ENCODE measurements around the gene PTPRM.

DNA sequence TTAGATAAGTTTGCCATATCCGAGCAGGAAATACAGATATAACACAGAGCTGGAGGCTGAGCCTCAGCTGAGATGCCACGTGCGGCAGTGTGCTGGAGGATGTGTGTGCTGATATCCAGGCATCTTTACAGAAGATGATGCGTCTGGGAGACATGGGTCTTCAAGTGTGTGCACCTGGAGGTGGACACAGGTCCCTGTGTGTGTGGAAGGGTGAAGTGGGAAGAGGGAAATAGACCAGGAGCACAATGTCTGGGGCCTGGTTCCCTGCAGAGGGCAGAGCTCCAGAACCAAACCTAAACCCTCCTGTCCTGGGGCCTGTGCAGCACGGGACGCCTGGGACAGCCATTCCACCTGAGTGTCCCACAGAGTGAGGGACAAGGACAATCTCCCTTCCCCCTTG is 861.8 kb downstream of the PTPRM start:
- TF ChIP-seq, protein P1, sequence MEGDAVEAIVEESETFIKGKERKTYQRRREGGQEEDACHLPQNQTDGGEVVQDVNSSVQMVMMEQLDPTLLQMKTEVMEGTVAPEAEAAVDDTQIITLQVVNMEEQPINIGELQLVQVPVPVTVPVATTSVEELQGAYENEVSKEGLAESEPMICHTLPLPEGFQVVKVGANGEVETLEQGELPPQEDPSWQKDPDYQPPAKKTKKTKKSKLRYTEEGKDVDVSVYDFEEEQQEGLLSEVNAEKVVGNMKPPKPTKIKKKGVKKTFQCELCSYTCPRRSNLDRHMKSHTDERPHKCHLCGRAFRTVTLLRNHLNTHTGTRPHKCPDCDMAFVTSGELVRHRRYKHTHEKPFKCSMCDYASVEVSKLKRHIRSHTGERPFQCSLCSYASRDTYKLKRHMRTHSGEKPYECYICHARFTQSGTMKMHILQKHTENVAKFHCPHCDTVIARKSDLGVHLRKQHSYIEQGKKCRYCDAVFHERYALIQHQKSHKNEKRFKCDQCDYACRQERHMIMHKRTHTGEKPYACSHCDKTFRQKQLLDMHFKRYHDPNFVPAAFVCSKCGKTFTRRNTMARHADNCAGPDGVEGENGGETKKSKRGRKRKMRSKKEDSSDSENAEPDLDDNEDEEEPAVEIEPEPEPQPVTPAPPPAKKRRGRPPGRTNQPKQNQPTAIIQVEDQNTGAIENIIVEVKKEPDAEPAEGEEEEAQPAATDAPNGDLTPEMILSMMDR (conservative IDR thresholded peaks at IDR 0.05; ENCODE audit: low read depth, low read length): no peak
- TF ChIP-seq MAZ (IDR thresholded peaks at IDR 0.05; ENCODE audit: borderline replicate concordance, low read depth, low read length) (no peak), POLR2A (IDR thresholded peaks at IDR 0.05; ENCODE audit: low read depth, low read length) (no peak), RAD21 (IDR thresholded peaks at IDR 0.05; ENCODE audit: low read length) (no peak), SMC3 (IDR thresholded peaks at IDR 0.05; ENCODE audit: low read depth, low read length) (no peak), RCOR1 (IDR thresholded peaks at IDR 0.05; ENCODE audit: insufficient replicate concordance, low read length) (no peak), MAFK (IDR thresholded peaks at IDR 0.05; ENCODE audit: low read depth, low read length) (no peak), CEBPB (IDR thresholded peaks at IDR 0.05; ENCODE audit: low read depth, low read length) (no peak), BHLHE40 (IDR thresholded peaks at IDR 0.05; ENCODE audit: low read depth, low read length) (no peak), RFX5 (IDR thresholded peaks at IDR 0.05; ENCODE audit: low read depth, low read length) (no peak)
- TF ChIP-seq, protein P2, sequence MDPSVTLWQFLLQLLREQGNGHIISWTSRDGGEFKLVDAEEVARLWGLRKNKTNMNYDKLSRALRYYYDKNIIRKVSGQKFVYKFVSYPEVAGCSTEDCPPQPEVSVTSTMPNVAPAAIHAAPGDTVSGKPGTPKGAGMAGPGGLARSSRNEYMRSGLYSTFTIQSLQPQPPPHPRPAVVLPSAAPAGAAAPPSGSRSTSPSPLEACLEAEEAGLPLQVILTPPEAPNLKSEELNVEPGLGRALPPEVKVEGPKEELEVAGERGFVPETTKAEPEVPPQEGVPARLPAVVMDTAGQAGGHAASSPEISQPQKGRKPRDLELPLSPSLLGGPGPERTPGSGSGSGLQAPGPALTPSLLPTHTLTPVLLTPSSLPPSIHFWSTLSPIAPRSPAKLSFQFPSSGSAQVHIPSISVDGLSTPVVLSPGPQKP (IDR thresholded peaks at IDR 0.05; ENCODE audit: borderline replicate concordance, low read depth, low read length): no peak
